GM18499 (cell line): ENCODE data around the gene LEKR1.

Experiments used
- ATAC-seq: cut with Tn5 transposase; IDR thresholded peaks from one replicate; pipeline ENCODE4 v1.9.1; 2021; ENCODE audit warnings: moderate number of reproducible peaks; ENCODE audit not compliant: insufficient read depth, unreplicated experiment

The LEKR1 gene

GRCh38 chr3:157073810-157074209 lies 247.7 kb downstream of the LEKR1 start:
- ATAC-seq: no peak

- ATAC-seq: no peak
Measured at GRCh38 chr3:157074490-157074889, 248.3 kb downstream of the LEKR1 start.

- no peak for ATAC-seq
Measured at GRCh38 chr3:157074981-157075380, 248.8 kb downstream of the LEKR1 start.

- no peak for ATAC-seq
Measured at GRCh38 chr3:157075693-157076420, 249.7 kb downstream of the LEKR1 start.

GRCh38 chr3:157077565-157077991 lies 251.4 kb downstream of the LEKR1 start:
- ATAC-seq: no peak

- ATAC-seq: no peak
Measured at GRCh38 chr3:157078131-157078810, 252.1 kb downstream of the LEKR1 start.

GRCh38 chr3:157078811-157079185 lies 252.6 kb downstream of the LEKR1 start:
- no peak for ATAC-seq

GRCh38 chr3:157079676-157080369 lies 253.7 kb downstream of the LEKR1 start:
- no peak for ATAC-seq

- peak; percentile 51 for ATAC-seq
Measured at GRCh38 chr3:157081626-157082210, 255.6 kb downstream of the LEKR1 start.

- no peak for ATAC-seq
Measured at GRCh38 chr3:157082305-157082982, 256.3 kb downstream of the LEKR1 start.

- no peak for ATAC-seq
Measured at GRCh38 chr3:157083824-157084223, 257.7 kb downstream of the LEKR1 start.

GRCh38 chr3:157086060-157086750 lies 260.1 kb downstream of the LEKR1 start:
- no peak for ATAC-seq

GRCh38 chr3:157086775-157087174 lies 260.6 kb downstream of the LEKR1 start:
- no peak for ATAC-seq

GRCh38 chr3:157087373-157087772 lies 261.2 kb downstream of the LEKR1 start:
- ATAC-seq: no peak

GRCh38 chr3:157087780-157088600 lies 261.8 kb downstream of the LEKR1 start:
- ATAC-seq: no peak

- peak; percentile 65 for ATAC-seq
Measured at GRCh38 chr3:157088601-157089454, 262.7 kb downstream of the LEKR1 start.

- peak; percentile 5 for ATAC-seq
Measured at GRCh38 chr3:157089455-157090221, 263.5 kb downstream of the LEKR1 start.
